HepG2 (cell line): ENCODE results near the gene TUBB. TPM values are rescaled to one million over a fixed set of nuclear protein-coding genes. Genes with fewer than 3 reads are reported as not detected.

Source experiments
- ADNP ChIP-seq: sonication (generic); formaldehyde crosslinking; IDR thresholded peaks from 2 replicates; pipeline ENCODE4 v1.4.0; 2020; ENCODE audit warnings: missing genetic modification reagents
- CHD4 ChIP-seq: fragments of 200-600 bp; sonication (generic); IDR thresholded peaks from 2 replicates; pipeline ENCODE4 v1.7.0; 2017; ENCODE audit warnings: mild to moderate bottlenecking, low read length, borderline replicate concordance
- HCFC1 ChIP-seq: fragments of 150-350 bp; IDR thresholded peaks from 2 replicates; pipeline ENCODE4 v1.6.1; 2014; ENCODE audit warnings: low read depth, low read length
- MZF1 ChIP-seq: sonication (generic); formaldehyde crosslinking; IDR thresholded peaks from 2 replicates; pipeline ENCODE4 v1.8.1; 2023; ENCODE audit warnings: mild to moderate bottlenecking, missing genetic modification reagents, borderline replicate concordance
- PRPF4 ChIP-seq: fragments of 200-400 bp; formaldehyde crosslinking; IDR thresholded peaks from 2 replicates; pipeline ENCODE4 v1.6.1; 2016; ENCODE audit warnings: low read length, low read depth; ENCODE audit not compliant: poor library complexity, severe bottlenecking
- RNF2 ChIP-seq: fragments of 450-650 bp; conservative IDR thresholded peaks from 2 replicates; pipeline ENCODE4 v1.6.1; 2016; ENCODE audit warnings: low read depth
- SMYD3 ChIP-seq: sonication (generic); formaldehyde crosslinking; IDR thresholded peaks from 2 replicates; pipeline ENCODE4 v1.8.1; 2023; ENCODE audit warnings: mild to moderate bottlenecking, missing genetic modification reagents
- ZNF20 ChIP-seq: sonication (generic); formaldehyde crosslinking; IDR thresholded peaks from 2 replicates; pipeline ENCODE4 v1.4.0; 2020; ENCODE audit warnings: mild to moderate bottlenecking, moderate library complexity, missing genetic modification reagents
- ZNF713 ChIP-seq: sonication (generic); formaldehyde crosslinking; IDR thresholded peaks from 2 replicates; pipeline ENCODE4 v1.4.0; 2020; ENCODE audit warnings: mild to moderate bottlenecking, missing genetic modification reagents
- ZNF75D ChIP-seq: sonication (generic); formaldehyde crosslinking; IDR thresholded peaks from 2 replicates; pipeline ENCODE4 v1.8.1; 2023; ENCODE audit warnings: missing genetic modification reagents, mild to moderate bottlenecking, borderline replicate concordance
- ZNF841 ChIP-seq: sonication (generic); formaldehyde crosslinking; IDR thresholded peaks from 2 replicates; pipeline ENCODE4 v1.8.1; 2023; ENCODE audit warnings: missing genetic modification reagents, borderline replicate concordance
- polyA plus RNA-seq, 8 experiments: library from polyadenylated mRNA; depleted of rRNA in 3 of 8; stranded (reverse) in 7 of 8; unstranded in 1 of 8; fragments of >200 nt; fragmentation: Illumina TruSeq in 4 of 8; extraction: Trizol in 4 of 8; gene quantifications; 2 replicates each; pipeline versions ENCODE4 v1.2.1 to v1.2.3, GENCODE V29; 2011 to 2016; ENCODE audit warnings: low read depth in 4 of 8, missing spikeins in 1 of 8, mixed read lengths in 1 of 8; ENCODE audit not compliant: insufficient read depth in 1 of 8
- total RNA-seq, 5 experiments: library from RNA; depleted of rRNA; stranded (reverse); fragments of >200 nt; fragmentation: Illumina TruSeq; extraction: Trizol; gene quantifications; 2 replicates each; pipeline ENCODE4 v1.2.3, GENCODE V29; 2016; ENCODE audit warnings: low read depth in 1 of 5
- TF ChIP-seq, protein P1 (sequence below): sonication (generic); formaldehyde crosslinking; IDR thresholded peaks from 2 replicates; pipeline ENCODE4 v1.5.1; 2020; ENCODE audit warnings: missing genetic modification reagents, mild to moderate bottlenecking, borderline replicate concordance
- TF ChIP-seq, protein P2 (sequence below): sonication (generic); formaldehyde crosslinking; IDR thresholded peaks from 2 replicates; pipeline ENCODE4 v1.4.0; 2020; ENCODE audit warnings: mild to moderate bottlenecking, missing genetic modification reagents, borderline replicate concordance
- TF ChIP-seq, protein P3 (sequence below): sonication (generic); formaldehyde crosslinking; IDR thresholded peaks from 2 replicates; pipeline ENCODE4 v1.4.0; 2020; ENCODE audit warnings: missing genetic modification reagents; ENCODE audit errors: not compliant biosample characterization
- TF ChIP-seq, protein P4 (sequence below): sonication (generic); formaldehyde crosslinking; IDR thresholded peaks from one replicate; pipeline ENCODE4 v1.5.1; 2020; ENCODE audit warnings: mild to moderate bottlenecking, missing genetic modification reagents; ENCODE audit errors: not compliant biosample characterization

TUBB gene
- total and polyA plus RNA-seq, 2 of the 13 experiments (the other 11 are each of a cell fraction or from before 2014, with no cell fraction given) = 911 to 1,163 TPM

DNA sequence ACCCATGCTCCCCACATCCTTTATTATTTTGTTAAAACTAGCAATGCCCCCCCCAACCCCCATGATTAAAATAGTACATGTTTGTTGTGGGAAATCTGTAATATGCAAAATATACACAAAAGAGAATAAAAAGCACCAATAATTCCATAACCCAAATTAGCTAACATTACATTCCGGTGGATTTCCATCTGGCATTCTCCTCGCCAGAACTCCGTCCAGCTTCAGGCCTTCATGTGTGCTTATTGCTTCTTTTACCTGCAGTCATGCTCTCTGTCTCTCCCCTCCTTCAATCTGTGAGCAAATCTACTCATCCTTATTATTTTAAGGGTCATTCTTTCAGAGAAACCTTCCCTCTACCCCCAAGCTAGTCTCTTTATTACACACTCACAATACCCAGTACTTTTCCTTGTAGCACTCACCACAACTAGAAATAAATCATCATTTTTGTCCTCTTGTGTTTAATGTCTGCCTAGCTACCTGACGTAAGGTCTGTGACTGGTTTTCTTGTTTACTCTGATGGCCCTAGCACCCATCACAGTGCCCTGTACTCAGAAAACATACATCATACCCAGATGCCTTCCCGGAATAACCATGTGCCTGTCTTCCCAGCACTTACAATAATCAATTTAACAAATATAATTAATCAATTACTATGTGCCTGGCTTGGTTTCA lies 49.8 kb downstream of the TUBB start (continued):
- TF ChIP-seq, protein P1, sequence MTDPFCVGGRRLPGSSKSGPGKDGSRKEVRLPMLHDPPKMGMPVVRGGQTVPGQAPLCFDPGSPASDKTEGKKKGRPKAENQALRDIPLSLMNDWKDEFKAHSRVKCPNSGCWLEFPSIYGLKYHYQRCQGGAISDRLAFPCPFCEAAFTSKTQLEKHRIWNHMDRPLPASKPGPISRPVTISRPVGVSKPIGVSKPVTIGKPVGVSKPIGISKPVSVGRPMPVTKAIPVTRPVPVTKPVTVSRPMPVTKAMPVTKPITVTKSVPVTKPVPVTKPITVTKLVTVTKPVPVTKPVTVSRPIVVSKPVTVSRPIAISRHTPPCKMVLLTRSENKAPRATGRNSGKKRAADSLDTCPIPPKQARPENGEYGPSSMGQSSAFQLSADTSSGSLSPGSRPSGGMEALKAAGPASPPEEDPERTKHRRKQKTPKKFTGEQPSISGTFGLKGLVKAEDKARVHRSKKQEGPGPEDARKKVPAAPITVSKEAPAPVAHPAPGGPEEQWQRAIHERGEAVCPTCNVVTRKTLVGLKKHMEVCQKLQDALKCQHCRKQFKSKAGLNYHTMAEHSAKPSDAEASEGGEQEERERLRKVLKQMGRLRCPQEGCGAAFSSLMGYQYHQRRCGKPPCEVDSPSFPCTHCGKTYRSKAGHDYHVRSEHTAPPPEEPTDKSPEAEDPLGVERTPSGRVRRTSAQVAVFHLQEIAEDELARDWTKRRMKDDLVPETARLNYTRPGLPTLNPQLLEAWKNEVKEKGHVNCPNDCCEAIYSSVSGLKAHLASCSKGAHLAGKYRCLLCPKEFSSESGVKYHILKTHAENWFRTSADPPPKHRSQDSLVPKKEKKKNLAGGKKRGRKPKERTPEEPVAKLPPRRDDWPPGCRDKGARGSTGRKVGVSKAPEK (CRISPR knock-in tag) = no peak
- TF ChIP-seq, protein P2, sequence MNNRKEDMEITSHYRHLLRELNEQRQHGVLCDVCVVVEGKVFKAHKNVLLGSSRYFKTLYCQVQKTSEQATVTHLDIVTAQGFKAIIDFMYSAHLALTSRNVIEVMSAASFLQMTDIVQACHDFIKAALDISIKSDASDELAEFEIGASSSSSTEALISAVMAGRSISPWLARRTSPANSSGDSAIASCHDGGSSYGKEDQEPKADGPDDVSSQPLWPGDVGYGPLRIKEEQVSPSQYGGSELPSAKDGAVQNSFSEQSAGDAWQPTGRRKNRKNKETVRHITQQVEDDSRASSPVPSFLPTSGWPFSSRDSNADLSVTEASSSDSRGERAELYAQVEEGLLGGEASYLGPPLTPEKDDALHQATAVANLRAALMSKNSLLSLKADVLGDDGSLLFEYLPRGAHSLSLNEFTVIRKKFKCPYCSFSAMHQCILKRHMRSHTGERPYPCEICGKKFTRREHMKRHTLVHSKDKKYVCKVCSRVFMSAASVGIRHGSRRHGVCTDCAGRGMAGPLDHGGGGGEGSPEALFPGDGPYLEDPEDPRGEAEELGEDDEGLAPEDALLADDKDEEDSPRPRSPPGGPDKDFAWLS (CRISPR knock-in tag) = no peak
- 0 out of 2 replicates have a peak, but pooled peaks have one; percentile 7 for TF ChIP-seq MZF1 (CRISPR knock-in tag)
- TF ChIP-seq ADNP (CRISPR knock-in tag) = no peak
- no peak for TF ChIP-seq ZNF75D (CRISPR knock-in tag)
- peak; percentile 30; the same call in 1 of the 2 replicates for TF ChIP-seq ZNF841 (CRISPR knock-in tag)
- TF ChIP-seq, protein P3, sequence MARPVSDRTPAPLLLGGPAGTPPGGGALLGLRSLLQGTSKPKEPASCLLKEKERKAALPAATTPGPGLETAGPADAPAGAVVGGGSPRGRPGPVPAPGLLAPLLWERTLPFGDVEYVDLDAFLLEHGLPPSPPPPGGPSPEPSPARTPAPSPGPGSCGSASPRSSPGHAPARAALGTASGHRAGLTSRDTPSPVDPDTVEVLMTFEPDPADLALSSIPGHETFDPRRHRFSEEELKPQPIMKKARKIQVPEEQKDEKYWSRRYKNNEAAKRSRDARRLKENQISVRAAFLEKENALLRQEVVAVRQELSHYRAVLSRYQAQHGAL = no peak
- no peak for TF ChIP-seq SMYD3 (CRISPR knock-in tag)
- no peak for TF ChIP-seq ZNF713 (CRISPR knock-in tag)
- TF ChIP-seq HCFC1 = no peak
- peak; percentile 87 for TF ChIP-seq PRPF4
- TF ChIP-seq, protein P4, sequence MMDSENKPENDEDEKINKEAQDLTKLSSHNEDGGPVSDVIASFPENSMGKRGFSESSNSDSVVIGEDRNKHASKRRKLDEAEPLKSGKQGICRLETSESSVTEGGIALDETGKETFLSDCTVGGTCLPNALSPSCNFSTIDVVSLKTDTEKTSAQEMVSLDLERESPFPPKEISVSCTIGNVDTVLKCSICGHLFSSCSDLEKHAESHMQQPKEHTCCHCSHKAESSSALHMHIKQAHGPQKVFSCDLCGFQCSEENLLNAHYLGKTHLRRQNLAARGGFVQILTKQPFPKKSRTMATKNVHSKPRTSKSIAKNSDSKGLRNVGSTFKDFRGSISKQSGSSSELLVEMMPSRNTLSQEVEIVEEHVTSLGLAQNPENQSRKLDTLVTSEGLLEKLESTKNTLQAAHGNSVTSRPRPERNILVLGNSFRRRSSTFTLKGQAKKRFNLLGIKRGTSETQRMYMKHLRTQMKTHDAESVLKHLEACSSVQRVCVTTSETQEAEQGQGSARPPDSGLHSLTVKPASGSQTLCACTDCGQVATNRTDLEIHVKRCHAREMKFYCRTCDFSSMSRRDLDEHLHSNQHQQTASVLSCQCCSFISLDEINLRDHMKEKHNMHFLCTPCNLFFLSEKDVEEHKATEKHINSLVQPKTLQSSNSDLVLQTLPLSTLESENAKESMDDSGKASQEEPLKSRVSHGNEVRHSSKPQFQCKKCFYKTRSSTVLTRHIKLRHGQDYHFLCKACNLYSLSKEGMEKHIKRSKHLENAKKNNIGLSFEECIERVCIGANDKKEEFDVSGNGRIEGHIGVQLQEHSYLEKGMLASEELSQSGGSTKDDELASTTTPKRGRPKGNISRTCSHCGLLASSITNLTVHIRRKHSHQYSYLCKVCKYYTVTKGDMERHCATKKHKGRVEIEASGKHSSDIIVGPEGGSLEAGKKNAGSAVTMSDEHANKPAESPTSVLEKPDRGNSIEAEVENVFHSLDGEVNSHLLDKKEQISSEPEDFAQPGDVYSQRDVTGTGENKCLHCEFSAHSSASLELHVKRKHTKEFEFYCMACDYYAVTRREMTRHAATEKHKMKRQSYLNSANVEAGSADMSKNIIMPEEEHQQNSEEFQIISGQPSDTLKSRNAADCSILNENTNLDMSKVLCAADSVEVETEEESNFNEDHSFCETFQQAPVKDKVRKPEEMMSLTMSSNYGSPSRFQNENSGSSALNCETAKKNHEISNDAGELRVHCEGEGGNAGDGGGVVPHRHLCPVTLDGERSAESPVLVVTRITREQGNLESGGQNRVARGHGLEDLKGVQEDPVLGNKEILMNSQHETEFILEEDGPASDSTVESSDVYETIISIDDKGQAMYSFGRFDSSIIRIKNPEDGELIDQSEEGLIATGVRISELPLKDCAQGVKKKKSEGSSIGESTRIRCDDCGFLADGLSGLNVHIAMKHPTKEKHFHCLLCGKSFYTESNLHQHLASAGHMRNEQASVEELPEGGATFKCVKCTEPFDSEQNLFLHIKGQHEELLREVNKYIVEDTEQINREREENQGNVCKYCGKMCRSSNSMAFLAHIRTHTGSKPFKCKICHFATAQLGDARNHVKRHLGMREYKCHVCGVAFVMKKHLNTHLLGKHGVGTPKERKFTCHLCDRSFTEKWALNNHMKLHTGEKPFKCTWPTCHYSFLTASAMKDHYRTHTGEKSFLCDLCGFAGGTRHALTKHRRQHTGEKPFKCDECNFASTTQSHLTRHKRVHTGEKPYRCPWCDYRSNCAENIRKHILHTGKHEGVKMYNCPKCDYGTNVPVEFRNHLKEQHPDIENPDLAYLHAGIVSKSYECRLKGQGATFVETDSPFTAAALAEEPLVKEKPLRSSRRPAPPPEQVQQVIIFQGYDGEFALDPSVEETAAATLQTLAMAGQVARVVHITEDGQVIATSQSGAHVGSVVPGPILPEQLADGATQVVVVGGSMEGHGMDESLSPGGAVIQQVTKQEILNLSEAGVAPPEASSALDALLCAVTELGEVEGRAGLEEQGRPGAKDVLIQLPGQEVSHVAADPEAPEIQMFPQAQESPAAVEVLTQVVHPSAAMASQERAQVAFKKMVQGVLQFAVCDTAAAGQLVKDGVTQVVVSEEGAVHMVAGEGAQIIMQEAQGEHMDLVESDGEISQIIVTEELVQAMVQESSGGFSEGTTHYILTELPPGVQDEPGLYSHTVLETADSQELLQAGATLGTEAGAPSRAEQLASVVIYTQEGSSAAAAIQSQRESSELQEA = no peak
- TF ChIP-seq CHD4 = peak; percentile 64; the same call in 1 of the 2 replicates
- no peak for TF ChIP-seq RNF2
- no peak for TF ChIP-seq ZNF20
